HG02885 (cell line): ENCODE data around the gene EVA1B.

Experiments
- ATAC-seq: cut with Tn5 transposase; IDR thresholded peaks from one replicate; pipeline ENCODE4 v1.9.1; 2021; ENCODE audit warnings: mild to moderate bottlenecking; ENCODE audit not compliant: unreplicated experiment, poor library complexity

The EVA1B gene

GRCh38 chr1:36323636-36324352, at the start of gene EVA1B:
TSS of gene EVA1B (minus strand) at chr1:36323645. CDS start at chr1:36323037, 608 bp downstream.
- peak; percentile 39 for ATAC-seq

- ATAC-seq, result no peak
Observed at GRCh38 chr1:36372617-36373016, 49.2 kb upstream of the EVA1B start.

GRCh38 chr1:36369061-36369861, 45.8 kb upstream of the EVA1B start:
- ATAC-seq, result no peak

GRCh38 chr1:36367798-36368197, 44.4 kb upstream of the EVA1B start:
- no peak for ATAC-seq

- no peak for ATAC-seq
Observed at GRCh38 chr1:36367066-36367465, 43.6 kb upstream of the EVA1B start.

GRCh38 chr1:36366091-36366661, 42.7 kb upstream of the EVA1B start:
- ATAC-seq, result no peak

GRCh38 chr1:36365381-36365780, 41.9 kb upstream of the EVA1B start:
- ATAC-seq, result no peak

- ATAC-seq, result no peak
Observed at GRCh38 chr1:36359911-36360550, 36.6 kb upstream of the EVA1B start.

GRCh38 chr1:36359383-36359782, 35.9 kb upstream of the EVA1B start:
- no peak for ATAC-seq

- ATAC-seq, result no peak
Observed at GRCh38 chr1:36358514-36359084, 35.2 kb upstream of the EVA1B start.

GRCh38 chr1:36355811-36356210, 32.4 kb upstream of the EVA1B start:
- ATAC-seq, result no peak

GRCh38 chr1:36354486-36354885, 31.0 kb upstream of the EVA1B start:
- ATAC-seq, result no peak

GRCh38 chr1:36352910-36353878, 29.7 kb upstream of the EVA1B start:
- no peak for ATAC-seq

- no peak for ATAC-seq
Observed at GRCh38 chr1:36352125-36352909, 28.9 kb upstream of the EVA1B start.

- no peak for ATAC-seq
Observed at GRCh38 chr1:36351227-36351977, 28.0 kb upstream of the EVA1B start.

- ATAC-seq, result no peak
Observed at GRCh38 chr1:36350659-36351226, 27.3 kb upstream of the EVA1B start.

GRCh38 chr1:36349839-36350238, 26.4 kb upstream of the EVA1B start:
- ATAC-seq, result no peak

- ATAC-seq, result peak; percentile 80
Observed at GRCh38 chr1:36349241-36349671, 25.8 kb upstream of the EVA1B start.
